IMR-90 (cell line): ENCODE measurements around the gene MED6. TPM values are rescaled to one million over a fixed set of nuclear protein-coding genes. Genes with fewer than 3 reads are reported as not detected.

Experiments used
- ATAC-seq: fragments of 200-7000 bp; cut with Tn5 transposase; 2 replicates; pipeline ENCODE4 v1.9.1; 2020; ENCODE audit warnings: low read depth, mild to moderate bottlenecking, moderate library complexity
- BruUV-seq: library from RNA; stranded (reverse); fragments of 400-500 nt; replicated peaks from 2 replicates; lab custom pipeline; 2021; lab: Mats Ljungman, UMichigan
- CTCF ChIA-PET: fragments of 300-600 bp; formaldehyde crosslinking; extraction: SDS; loops from one replicate; lab custom pipeline; 2021; ENCODE audit warnings: antibody characterized with exemption; lab: Yijun Ruan, JAX
- POLR2A ChIA-PET: fragments of 300-600 bp; sonication (Branson Sonifier 250); formaldehyde crosslinking; loops from one replicate; lab custom pipeline; 2022; ENCODE audit warnings: antibody characterized with exemption; ENCODE audit not compliant: unreplicated experiment; lab: Charles Lee
- DNase-seq: peaks from one replicate; pipeline ENCODE4 v3.0.0; 2013
- H2AFZ ChIP-seq: replicated peaks from 2 replicates; pipeline ENCODE3; 2013; ENCODE audit warnings: low read length, mild to moderate bottlenecking; ENCODE audit not compliant: poor library complexity
- H2AK5ac ChIP-seq: 2 replicates; pipeline ENCODE4 v1.6.1; 2013; ENCODE audit warnings: low read depth, low read length, inconsistent platforms
- H2AK9ac ChIP-seq: replicated peaks from 2 replicates; pipeline ENCODE3; 2013; ENCODE audit warnings: mild to moderate bottlenecking, low read depth, low read length, moderate library complexity; ENCODE audit not compliant: poor library complexity
- H2BK120ac ChIP-seq: 2 replicates; pipeline ENCODE4 v1.6.1; 2013; ENCODE audit warnings: low read depth, low read length, inconsistent platforms
- H2BK15ac ChIP-seq: 3 replicates; pipeline ENCODE4 v1.6.1; 2013; ENCODE audit warnings: low read depth, low read length, inconsistent platforms
- H2BK20ac ChIP-seq: 2 replicates; pipeline ENCODE4 v1.6.1; 2013; ENCODE audit warnings: low read depth, mild to moderate bottlenecking, inconsistent platforms, low read length, moderate library complexity
- H2BK5ac ChIP-seq: 2 replicates; pipeline ENCODE4 v1.6.1; 2013; ENCODE audit warnings: mild to moderate bottlenecking, low read depth, low read length, inconsistent platforms; ENCODE audit not compliant: poor library complexity, severe bottlenecking
- H3K14ac ChIP-seq: replicated peaks from 2 replicates; pipeline ENCODE4 v1.6.1; 2013; ENCODE audit warnings: low read depth, low read length, inconsistent platforms
- H3K18ac ChIP-seq: 2 replicates; pipeline ENCODE4 v1.6.1; 2013; ENCODE audit warnings: low read depth, low read length, control low read depth
- H3K23ac ChIP-seq: 2 replicates; pipeline ENCODE4 v1.6.1; 2013; ENCODE audit warnings: low read depth, low read length, inconsistent platforms
- H3K27ac ChIP-seq: 2 replicates; pipeline ENCODE4 v1.5.1; 2013; ENCODE audit warnings: mild to moderate bottlenecking, control low read depth, low read length; ENCODE audit not compliant: insufficient read depth
- H3K27me3 ChIP-seq: 2 replicates; pipeline ENCODE4 v1.6.1; 2013; ENCODE audit warnings: low read length; ENCODE audit not compliant: control insufficient read depth, insufficient read depth
- H3K36me3 ChIP-seq: 2 replicates; pipeline ENCODE4 v1.6.1; 2013; ENCODE audit warnings: low read length, mixed read lengths; ENCODE audit not compliant: control insufficient read depth, insufficient read depth
- H3K4ac ChIP-seq: 2 replicates; pipeline ENCODE4 v1.6.1; 2013; ENCODE audit warnings: low read depth, low read length, inconsistent platforms
- H3K4me1 ChIP-seq: 2 replicates; pipeline ENCODE4 v1.6.1; 2013; ENCODE audit warnings: low read length, mixed read lengths; ENCODE audit not compliant: control insufficient read depth, insufficient read depth
- H3K4me2 ChIP-seq: 2 replicates; pipeline ENCODE4 v1.6.1; 2013; ENCODE audit warnings: low read depth, mild to moderate bottlenecking, control low read depth, low read length, moderate library complexity
- H3K4me3 ChIP-seq: 2 replicates; pipeline ENCODE4 v1.5.1; 2013; ENCODE audit warnings: low read depth, mild to moderate bottlenecking, control low read depth, low read length, moderate library complexity; ENCODE audit not compliant: insufficient read depth
- H3K56ac ChIP-seq: 2 replicates; pipeline ENCODE4 v1.6.1; 2013; ENCODE audit warnings: low read length, inconsistent platforms; ENCODE audit not compliant: insufficient read depth; ENCODE audit errors: extremely low read depth
- H3K79me1 ChIP-seq, 2 experiments: 2 replicates each; pipeline ENCODE4 v1.6.1; 2013; ENCODE audit warnings: low read length in 2 of 2, inconsistent platforms in 1 of 2, low read depth in 1 of 2
- H3K9ac ChIP-seq: 2 replicates; pipeline ENCODE4 v1.6.1; 2013; ENCODE audit warnings: low read depth, low read length, control low read depth
- H3K9me1 ChIP-seq: 2 replicates; pipeline ENCODE4 v1.6.1; 2013; ENCODE audit warnings: low read length, inconsistent platforms; ENCODE audit not compliant: insufficient read depth
- H3K9me3 ChIP-seq: 2 replicates; pipeline ENCODE4 v1.6.1; 2013; ENCODE audit warnings: low read length; ENCODE audit not compliant: control insufficient read depth, insufficient read depth
- H4K20me1 ChIP-seq: 2 replicates; pipeline ENCODE4 v1.6.1; 2013; ENCODE audit warnings: low read length, inconsistent platforms; ENCODE audit not compliant: insufficient read depth
- H4K5ac ChIP-seq: 2 replicates; pipeline ENCODE4 v1.6.1; 2013; ENCODE audit warnings: mild to moderate bottlenecking, low read depth, low read length, control low read depth
- H4K8ac ChIP-seq, 2 experiments: 2 replicates each; pipeline ENCODE4 v1.6.1; 2013; ENCODE audit warnings: low read depth in 2 of 2, low read length in 2 of 2, control low read depth in 1 of 2, inconsistent platforms in 1 of 2
- H4K91ac ChIP-seq: 2 replicates; pipeline ENCODE4 v1.6.1; 2013; ENCODE audit warnings: low read depth, low read length, inconsistent platforms; ENCODE audit not compliant: insufficient read depth
- CEBPB ChIP-seq: IDR thresholded peaks from 2 replicates; pipeline ENCODE4 v1.6.1; 2012; ENCODE audit warnings: low read depth, low read length, improper control_type of control experiment
- NFE2L2 ChIP-seq: fragments of 150-350 bp; IDR thresholded peaks from 2 replicates; pipeline ENCODE4 v1.6.1; 2016; ENCODE audit warnings: low read depth, mild to moderate bottlenecking, low read length
- RFX5 ChIP-seq: IDR thresholded peaks from 2 replicates; pipeline ENCODE4 v1.8.0; 2012; ENCODE audit warnings: low read depth, mild to moderate bottlenecking, low read length, moderate library complexity
- WGBS, 2 experiments: methylation state at CpG; one replicate each; pipeline versions ENCODE4 v1.1.5 to v1.1.7; 2013; ENCODE audit warnings: missing lambda C conversion rate in 2 of 2; ENCODE audit not compliant: insufficient read length in 1 of 2; ENCODE audit errors: extremely low coverage in 2 of 2; 5-methylcytosine and 5-hydroxymethylcytosine counted together
- dilution Hi-C: fragments of 300-500 bp; cut with HindIII; formaldehyde crosslinking; loops from one replicate; pipeline ENCODE4 v1.14.3; 2018; ENCODE audit warnings: low sequenced_read_pairs; ENCODE audit not compliant: unreplicated experiment
- in situ Hi-C: fragments of 300-500 bp; cut with MboI; formaldehyde crosslinking; loops from 3 replicates; pipeline ENCODE4 v1.14.3; 2019; ENCODE audit warnings: low sequenced_read_pairs, inconsistent platforms, mixed read lengths
- intact Hi-C: fragments of 100-400 bp; cut with micrococcal nuclease; formaldehyde crosslinking; loops from 2 replicates; pipeline ENCODE4 v1.10.0; 2022
- polyA plus RNA-seq, 3 experiments: library from polyadenylated mRNA; depleted of rRNA; stranded (reverse); fragments of >200 nt; gene quantifications; 2 replicates each; pipeline ENCODE4 v1.2.3, GENCODE V29; 2012; ENCODE audit warnings: low replicate concordance in 1 of 3
- total RNA-seq: library from RNA; depleted of rRNA; stranded (reverse); fragments of >200 nt; gene quantifications from 2 replicates; pipeline ENCODE4 v1.2.3, GENCODE V29; 2012

The MED6 gene
- total and polyA plus RNA-seq, 2 of the 4 experiments (the other 2 are of a cell fraction): 24.3 to 31.5 TPM

DNA sequence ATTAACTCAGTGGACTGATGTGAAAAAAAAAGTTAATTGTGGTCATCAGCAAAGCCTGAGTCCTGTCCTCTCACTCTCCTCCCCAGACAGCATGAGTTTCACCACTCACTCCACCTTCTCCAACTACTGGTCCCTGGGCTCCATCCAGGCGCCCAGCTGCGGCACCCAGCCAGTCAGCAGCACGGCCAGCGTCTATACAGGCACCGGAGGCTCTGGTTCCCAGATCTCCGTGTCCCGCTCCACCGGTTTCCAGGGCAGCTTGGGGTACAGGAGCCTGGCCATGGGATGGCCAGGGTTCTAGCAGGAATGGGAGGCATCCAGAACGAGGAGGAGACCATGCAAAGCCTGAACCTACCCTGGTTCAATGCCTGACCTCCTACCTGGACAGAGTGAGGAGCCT, 6.0 kb downstream of the MED6 start:
- Histone ChIP-seq H4K5ac (no peak overlapping the region), H2BK15ac (no peak overlapping the region), H3K4me2 (no peak overlapping the region), H3K4ac (no peak overlapping the region), H3K27ac (no peak overlapping the region), H2BK120ac (no peak overlapping the region), H2AK9ac (no peak overlapping the region), H4K91ac (no peak overlapping the region), H4K8ac (no peak overlapping the region), H3K36me3 (peaks cover 31% of the 10 kb centered on the region), H3K4me1 (peaks cover 3% of the 10 kb centered on the region; the same call in 1 of the 2 replicates), H3K9me3 (no peaks in the 10 kb centered on the region), H2AFZ (no peak overlapping the region), H2AK5ac (no peak overlapping the region), H3K9me1 (peaks cover 3% of the 10 kb centered on the region; the same call in 1 of the 2 replicates), H3K79me1 (peaks cover 10 to 18% of the 10 kb centered on the region in 2 experiments), H3K56ac (no peak overlapping the region), H2BK20ac (no peak overlapping the region), H3K4me3 (no peak overlapping the region), H3K27me3 (no peaks in the 10 kb centered on the region), H3K14ac (no peak overlapping the region), H2BK5ac (no peak overlapping the region), H3K23ac (no peak overlapping the region), H4K20me1 (no peaks in the 10 kb centered on the region), H3K18ac (no peak overlapping the region), H3K9ac (no peak overlapping the region)
- WGBS, 2 experiments: 98% methylated on average over 7 of the region's 9 CpGs; no CpG with 5 or more reads in 1 of the 2 experiments
- intact Hi-C loops: no loop called here
- POLR2A ChIA-PET: no interaction called here
- TF ChIP-seq RFX5: no peak
- no peak for TF ChIP-seq NFE2L2
- TF ChIP-seq CEBPB: no peak
- in situ Hi-C loops: no loop called here
- ATAC-seq (no peak), DNase-seq (no peak)
- CTCF ChIA-PET: no interaction called here
- BruUV-seq: no TSS peak
- dilution Hi-C loops: no loop called here
